Thoracic aorta (tissue), 2 donors: ENCODE results near the gene CYB5D1. TPM values are rescaled to one million over a fixed set of nuclear protein-coding genes. Genes with fewer than 3 reads are reported as not detected.
A peak's percentile ranks its signal among the peaks of the same experiment; 100 is the strongest.

Source experiments
- ATAC-seq: fragments of 150-250 bp; one replicate; pipeline ENCODE4 v1.8.0; 2017; ENCODE audit warnings: low read depth; ENCODE audit not compliant: insufficient number of reproducible peaks, low FRiP score
- DNase-seq: peaks from one replicate; pipeline ENCODE4 v3.0.0-alpha.2; 2020; ENCODE audit warnings: low spot score
- H3K27ac ChIP-seq, 2 donors: fragments of 200-600 bp; sonication (generic); 1 replicate in 1 of 2; 2 replicates in 1 of 2; pipeline ENCODE4 v1.5.1; 2016; ENCODE audit warnings: mild to moderate bottlenecking in 2 of 2, moderate library complexity in 2 of 2
- H3K27me3 ChIP-seq: fragments of 200-600 bp; sonication (generic); replicated peaks from 2 replicates; pipeline ENCODE4 v1.6.0; 2016; ENCODE audit warnings: mild to moderate bottlenecking; ENCODE audit not compliant: insufficient read depth
- H3K36me3 ChIP-seq: fragments of 200-600 bp; sonication (generic); one replicate; pipeline ENCODE4 v1.5.1; 2016
- H3K4me1 ChIP-seq, 2 donors: fragments of 200-600 bp; sonication (generic); 1 replicate in 1 of 2; 2 replicates in 1 of 2; pipeline versions ENCODE4 v1.5.1 to v1.6.0; 2016; ENCODE audit warnings: low read depth in 2 of 2, mild to moderate bottlenecking in 1 of 2; ENCODE audit not compliant: control insufficient read depth in 1 of 2
- H3K4me3 ChIP-seq: fragments of 200-600 bp; sonication (generic); 2 replicates; pipeline ENCODE4 v1.5.1; 2016; ENCODE audit warnings: mild to moderate bottlenecking
- H3K9me3 ChIP-seq: fragments of 200-600 bp; sonication (generic); 2 replicates; pipeline ENCODE4 v1.5.1; 2016
- total RNA-seq, 2 donors: library from RNA; depleted of rRNA; stranded (reverse); fragments of >200 nt; gene quantifications; one replicate each; pipeline versions ENCODE4 v1.1.0 to v1.2.3, GENCODE V29; 2016
- TF ChIP-seq, protein P1 (sequence below): fragments of 200-600 bp; sonication (generic); IDR thresholded peaks from one replicate; pipeline ENCODE4 v1.5.1; 2019; ENCODE audit warnings: antibody characterized with exemption

The CYB5D1 gene
- total RNA-seq, 2 donors from 2014 or later = 3.8 to 8.9 TPM

DNA sequence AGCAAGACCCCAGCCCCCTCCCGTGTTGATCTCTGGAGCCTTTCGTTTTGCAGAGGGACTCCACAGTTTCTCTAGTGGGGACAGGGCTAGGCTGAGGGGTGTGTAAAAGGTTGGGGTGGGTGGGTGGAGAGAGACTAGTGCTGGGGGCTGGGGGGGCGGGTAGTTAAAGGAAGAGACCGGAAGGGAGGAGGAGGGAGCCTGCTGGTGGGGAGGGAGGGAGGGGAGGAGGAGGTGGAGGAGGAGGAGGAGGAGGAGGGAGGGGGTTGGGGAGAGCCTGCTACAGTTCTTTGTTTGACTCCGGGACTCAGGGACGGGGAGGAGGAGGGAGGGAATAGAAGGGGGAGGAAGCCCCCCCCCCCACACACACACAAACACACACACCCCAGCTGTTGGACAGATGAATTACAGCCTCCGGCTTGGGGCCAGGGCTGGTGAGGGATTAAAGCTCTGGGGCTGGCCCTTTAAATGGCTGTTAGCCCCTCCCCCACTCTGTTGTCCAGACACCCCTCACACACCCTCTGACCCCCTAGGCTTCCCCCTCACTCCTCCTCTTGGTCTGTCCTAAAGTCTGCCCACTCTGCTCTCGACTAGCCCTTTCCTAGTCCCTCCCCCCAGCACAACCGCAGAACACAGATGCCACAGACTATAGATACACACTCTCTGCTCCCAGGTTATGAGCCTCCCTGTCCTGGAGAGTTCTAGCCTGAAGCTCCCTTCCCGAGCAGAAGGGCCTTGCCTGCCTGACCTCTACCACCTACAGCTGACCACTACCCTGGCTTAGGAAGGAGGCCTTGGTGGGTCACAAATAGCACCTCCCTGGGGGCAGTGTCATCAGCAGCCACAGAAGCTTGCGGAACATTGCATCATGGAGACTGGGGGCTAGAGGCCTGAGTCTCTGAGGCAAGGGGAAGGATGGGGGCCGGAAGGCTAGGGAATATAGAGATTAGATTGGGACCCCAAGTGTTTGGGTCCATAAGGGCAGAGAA lies 19.4 kb upstream of the CYB5D1 start:
- DNase-seq (no peak), ATAC-seq (no peak)
- Histone ChIP-seq H3K27ac (no peak overlapping the region), H3K4me3 (peak overlapping the region; percentile 80), H3K9me3 (no peaks in the 10 kb centered on the region), H3K27me3 (no peaks in the 10 kb centered on the region), H3K4me1 (peaks cover 21 to 35% of the 10 kb centered on the region in 2 donors), H3K36me3 (no peaks in the 10 kb centered on the region)
- TF ChIP-seq, protein P1, sequence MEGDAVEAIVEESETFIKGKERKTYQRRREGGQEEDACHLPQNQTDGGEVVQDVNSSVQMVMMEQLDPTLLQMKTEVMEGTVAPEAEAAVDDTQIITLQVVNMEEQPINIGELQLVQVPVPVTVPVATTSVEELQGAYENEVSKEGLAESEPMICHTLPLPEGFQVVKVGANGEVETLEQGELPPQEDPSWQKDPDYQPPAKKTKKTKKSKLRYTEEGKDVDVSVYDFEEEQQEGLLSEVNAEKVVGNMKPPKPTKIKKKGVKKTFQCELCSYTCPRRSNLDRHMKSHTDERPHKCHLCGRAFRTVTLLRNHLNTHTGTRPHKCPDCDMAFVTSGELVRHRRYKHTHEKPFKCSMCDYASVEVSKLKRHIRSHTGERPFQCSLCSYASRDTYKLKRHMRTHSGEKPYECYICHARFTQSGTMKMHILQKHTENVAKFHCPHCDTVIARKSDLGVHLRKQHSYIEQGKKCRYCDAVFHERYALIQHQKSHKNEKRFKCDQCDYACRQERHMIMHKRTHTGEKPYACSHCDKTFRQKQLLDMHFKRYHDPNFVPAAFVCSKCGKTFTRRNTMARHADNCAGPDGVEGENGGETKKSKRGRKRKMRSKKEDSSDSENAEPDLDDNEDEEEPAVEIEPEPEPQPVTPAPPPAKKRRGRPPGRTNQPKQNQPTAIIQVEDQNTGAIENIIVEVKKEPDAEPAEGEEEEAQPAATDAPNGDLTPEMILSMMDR = no peak

- H3K27ac ChIP-seq = no peak overlapping the region
- H3K4me1 ChIP-seq = peaks cover 21 to 35% of the 10 kb centered on the region in 2 donors
- no peaks in the 10 kb centered on the region for H3K27me3 ChIP-seq
- no peaks in the 10 kb centered on the region for H3K36me3 ChIP-seq
- H3K9me3 ChIP-seq = no peaks in the 10 kb centered on the region
- TF ChIP-seq, protein P1 = no peak
- no peak for DNase-seq
- no peak overlapping the region for H3K4me3 ChIP-seq
- ATAC-seq = no peak
Measured at GRCh38 chr17:7839190-7839875, 18.5 kb upstream of the CYB5D1 start.

DNA sequence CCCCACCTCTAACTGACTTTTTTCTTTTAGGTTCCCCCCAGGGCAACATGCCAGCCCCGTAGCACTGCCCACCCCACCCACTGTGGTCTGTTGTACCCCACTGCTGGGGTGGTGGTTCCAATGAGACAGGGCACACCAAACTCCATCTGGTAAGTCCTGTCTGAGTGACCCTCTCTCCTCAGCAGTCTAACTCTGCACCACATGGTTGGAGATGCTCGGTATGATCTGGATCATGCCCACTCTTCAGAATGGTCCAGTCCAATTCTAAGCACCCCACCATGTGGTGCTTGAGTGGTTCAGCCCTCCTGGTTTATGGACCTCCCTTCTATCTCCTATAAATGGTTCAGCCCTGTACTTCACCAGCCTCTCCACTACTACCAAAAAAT lies 17.9 kb upstream of the CYB5D1 start:
- ATAC-seq = no peak
- peaks cover 21 to 35% of the 10 kb centered on the region in 2 donors for H3K4me1 ChIP-seq
- TF ChIP-seq, protein P1 = no peak
- DNase-seq = no peak
- no peak overlapping the region for H3K4me3 ChIP-seq
- H3K27me3 ChIP-seq = no peaks in the 10 kb centered on the region
- H3K36me3 ChIP-seq = no peaks in the 10 kb centered on the region
- no peaks in the 10 kb centered on the region for H3K9me3 ChIP-seq
- H3K27ac ChIP-seq = no peak overlapping the region

DNA sequence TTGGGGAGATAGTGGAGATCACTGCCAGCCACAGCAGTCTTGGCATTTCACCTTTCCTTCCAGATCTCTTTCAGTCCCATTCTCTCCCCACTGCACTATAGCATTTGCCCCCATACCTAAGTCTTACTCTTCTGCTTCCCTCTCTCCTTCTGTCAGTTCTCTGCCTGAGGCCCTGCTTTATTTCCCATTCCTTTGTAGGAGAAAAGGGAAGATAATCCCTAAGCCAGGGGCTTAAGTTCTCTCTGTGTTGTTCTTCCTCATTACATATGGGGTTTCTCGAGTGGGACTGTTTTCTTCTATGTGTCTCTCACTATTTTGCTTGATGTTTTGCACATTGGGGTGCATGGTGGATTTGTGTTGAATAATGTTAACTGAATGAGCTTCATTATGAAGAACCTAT lies 17.4 kb upstream of the CYB5D1 start:
- Histone ChIP-seq H3K27me3 (no peaks in the 10 kb centered on the region), H3K9me3 (no peaks in the 10 kb centered on the region), H3K4me3 (no peak overlapping the region), H3K36me3 (no peaks in the 10 kb centered on the region), H3K27ac (peak overlapping the region; percentile 98 to 99), H3K4me1 (peaks cover 25 to 41% of the 10 kb centered on the region in 2 donors)
- no peak for ATAC-seq
- no peak for DNase-seq
- TF ChIP-seq, protein P1 = no peak

GRCh38 chr17:7840875-7841274 lies 16.9 kb upstream of the CYB5D1 start:
- peak overlapping the region; percentile 86 for H3K4me3 ChIP-seq

More at GRCh38 chr17:7840875-7841274, 16.9 kb upstream of the CYB5D1 start:
- no peaks in the 10 kb centered on the region for H3K36me3 ChIP-seq
- H3K9me3 ChIP-seq = no peaks in the 10 kb centered on the region
- no peak for DNase-seq
- H3K4me1 ChIP-seq = peaks cover 28 to 44% of the 10 kb centered on the region in 2 donors
- no peak for ATAC-seq
- TF ChIP-seq, protein P1 = no peak
- peak overlapping the region; percentile 98 to 99 for H3K27ac ChIP-seq
- no peaks in the 10 kb centered on the region for H3K27me3 ChIP-seq
